Hepatocyte (in vitro differentiated cells): Measurements from ENCODE around the gene SLC44A5.

Experiments
- EZH2 ChIP-seq: fragments of 200-600 bp; sonication (generic); IDR thresholded peaks from 2 replicates; pipeline ENCODE4 v1.6.1; 2016; ENCODE audit warnings: antibody characterized with exemption, mild to moderate bottlenecking, borderline replicate concordance
- TF ChIP-seq, protein P1 (sequence below): fragments of 200-600 bp; sonication (generic); IDR thresholded peaks from 2 replicates; pipeline ENCODE4 v1.5.1; 2016; ENCODE audit warnings: antibody characterized with exemption, mild to moderate bottlenecking; ENCODE audit not compliant: poor library complexity

DNA sequence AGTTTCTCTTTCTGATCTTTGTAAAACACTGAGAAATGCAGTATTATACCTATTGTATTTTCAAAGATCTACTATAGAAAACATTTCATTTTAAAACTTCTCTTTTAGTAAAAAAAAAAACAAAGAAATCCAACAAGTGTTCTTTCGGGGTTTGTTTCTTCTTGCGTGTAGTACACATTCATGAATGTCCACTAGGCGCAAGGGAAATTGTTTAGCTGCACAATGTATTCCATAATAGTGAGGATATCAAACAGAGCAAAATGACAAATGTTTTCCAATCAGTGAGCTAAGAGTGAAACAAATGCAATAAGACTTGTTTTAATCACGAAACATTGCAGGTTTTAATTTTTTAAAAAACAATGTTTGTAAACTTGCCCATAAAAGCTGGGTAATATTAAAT lies 408.2 kb downstream of the SLC44A5 start:
- TF ChIP-seq, protein P1, sequence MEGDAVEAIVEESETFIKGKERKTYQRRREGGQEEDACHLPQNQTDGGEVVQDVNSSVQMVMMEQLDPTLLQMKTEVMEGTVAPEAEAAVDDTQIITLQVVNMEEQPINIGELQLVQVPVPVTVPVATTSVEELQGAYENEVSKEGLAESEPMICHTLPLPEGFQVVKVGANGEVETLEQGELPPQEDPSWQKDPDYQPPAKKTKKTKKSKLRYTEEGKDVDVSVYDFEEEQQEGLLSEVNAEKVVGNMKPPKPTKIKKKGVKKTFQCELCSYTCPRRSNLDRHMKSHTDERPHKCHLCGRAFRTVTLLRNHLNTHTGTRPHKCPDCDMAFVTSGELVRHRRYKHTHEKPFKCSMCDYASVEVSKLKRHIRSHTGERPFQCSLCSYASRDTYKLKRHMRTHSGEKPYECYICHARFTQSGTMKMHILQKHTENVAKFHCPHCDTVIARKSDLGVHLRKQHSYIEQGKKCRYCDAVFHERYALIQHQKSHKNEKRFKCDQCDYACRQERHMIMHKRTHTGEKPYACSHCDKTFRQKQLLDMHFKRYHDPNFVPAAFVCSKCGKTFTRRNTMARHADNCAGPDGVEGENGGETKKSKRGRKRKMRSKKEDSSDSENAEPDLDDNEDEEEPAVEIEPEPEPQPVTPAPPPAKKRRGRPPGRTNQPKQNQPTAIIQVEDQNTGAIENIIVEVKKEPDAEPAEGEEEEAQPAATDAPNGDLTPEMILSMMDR = no peak
- TF ChIP-seq EZH2 = no peak
